Mesothelial cell of epicardium (in vitro differentiated cells): Measurements from ENCODE around the gene RAB36. TPM values are rescaled to one million over a fixed set of nuclear protein-coding genes. Genes with fewer than 3 reads are reported as not detected.

Source experiments
- DNase-seq, 2 experiments: peaks; one replicate each; pipeline ENCODE4 v3.0.0; 2021; ENCODE audit warnings: low spot score in 2 of 2; ENCODE audit not compliant: unreplicated experiment in 2 of 2
- H3K27ac Mint-ChIP-seq: 2 replicates; pipeline ENCODE4 v1.8.0; 2021; ENCODE audit warnings: mixed read lengths
- H3K27me3 Mint-ChIP-seq: 2 replicates; pipeline ENCODE4 v1.8.0; 2021; ENCODE audit warnings: low read depth, mixed read lengths
- H3K36me3 Mint-ChIP-seq: 2 replicates; pipeline ENCODE4 v1.8.0; 2021; ENCODE audit warnings: mixed read lengths
- H3K4me1 Mint-ChIP-seq: 2 replicates; pipeline ENCODE4 v1.8.0; 2021; ENCODE audit warnings: mixed read lengths
- H3K4me3 Mint-ChIP-seq: 2 replicates; pipeline ENCODE4 v1.8.0; 2021; ENCODE audit warnings: mild to moderate bottlenecking, moderate library complexity, mixed read lengths
- H3K9me3 Mint-ChIP-seq: 2 replicates; pipeline ENCODE4 v1.8.0; 2021; ENCODE audit warnings: mixed read lengths
- CTCF ChIP-seq: fragments of 200-600 bp; sonication (generic); IDR thresholded peaks from one replicate; pipeline ENCODE4 v1.5.0; 2021; ENCODE audit warnings: antibody characterized with exemption; ENCODE audit not compliant: unreplicated experiment
- total RNA-seq: library from RNA; stranded (reverse); gene quantifications from 3 replicates; pipeline ENCODE4 v1.2.1, GENCODE V29; 2021

RAB36 gene
- total RNA-seq, 1 donor from 2014 or later = 6.4 TPM

- Mint-ChIP-seq H3K4me1 (no peaks in the 10 kb centered on the region), H3K4me3 (no peak overlapping the region), H3K27ac (no peak overlapping the region), H3K27me3 (no peaks in the 10 kb centered on the region), H3K9me3 (no peaks in the 10 kb centered on the region), H3K36me3 (no peaks in the 10 kb centered on the region)
- TF ChIP-seq CTCF = no peak
- no peak for DNase-seq
Measured at GRCh38 chr22:23099531-23099804, 45.8 kb upstream of the RAB36 start.

- Mint-ChIP-seq H3K36me3 (no peaks in the 10 kb centered on the region), H3K9me3 (no peaks in the 10 kb centered on the region), H3K27me3 (no peaks in the 10 kb centered on the region), H3K4me3 (no peak overlapping the region), H3K4me1 (no peaks in the 10 kb centered on the region), H3K27ac (no peak overlapping the region)
- no peak for DNase-seq
- TF ChIP-seq CTCF = no peak
Measured at GRCh38 chr22:23100124-23100801, 45.0 kb upstream of the RAB36 start.

- Mint-ChIP-seq H3K27ac (no peak overlapping the region), H3K36me3 (no peaks in the 10 kb centered on the region), H3K4me3 (no peak overlapping the region), H3K27me3 (no peaks in the 10 kb centered on the region), H3K9me3 (no peaks in the 10 kb centered on the region), H3K4me1 (no peaks in the 10 kb centered on the region)
- TF ChIP-seq CTCF = no peak
- DNase-seq = no peak
Measured at GRCh38 chr22:23101524-23101923, 43.8 kb upstream of the RAB36 start.

- no peak for TF ChIP-seq CTCF
- H3K9me3 Mint-ChIP-seq = no peaks in the 10 kb centered on the region
Measured at GRCh38 chr22:23102002-23102655, 43.1 kb upstream of the RAB36 start.

GRCh38 chr22:23102776-23103175 is 42.5 kb upstream of the RAB36 start:
- Mint-ChIP-seq H3K4me1 (no peaks in the 10 kb centered on the region), H3K9me3 (no peaks in the 10 kb centered on the region), H3K27ac (no peak overlapping the region), H3K27me3 (no peaks in the 10 kb centered on the region), H3K4me3 (no peak overlapping the region), H3K36me3 (no peaks in the 10 kb centered on the region)
- DNase-seq = no peak
- no peak for TF ChIP-seq CTCF

More at GRCh38 chr22:23102002-23102655, 43.1 kb upstream of the RAB36 start:
- Mint-ChIP-seq H3K27ac (no peak overlapping the region), H3K36me3 (no peaks in the 10 kb centered on the region), H3K4me3 (no peak overlapping the region), H3K27me3 (no peaks in the 10 kb centered on the region), H3K4me1 (no peaks in the 10 kb centered on the region)
- no peak for DNase-seq
